DOHH2 (cell line): Measurements from ENCODE around the gene GEMIN7.

Experiments used
- H3F3A ChIP-seq: fragments of 200-600 bp; sonication (generic), shearing (Covaris generic); 2 replicates; pipeline ENCODE4 v1.6.0; 2016; ENCODE audit warnings: antibody characterized with exemption, mild to moderate bottlenecking; ENCODE audit not compliant: control insufficient read depth, insufficient read depth
- H3K27ac ChIP-seq: fragments of 200-600 bp; sonication (generic); 2 replicates; pipeline ENCODE4 v1.5.1; 2014; ENCODE audit warnings: low read depth, mild to moderate bottlenecking, low read length, moderate library complexity
- H3K27me3 ChIP-seq: fragments of 200-600 bp; sonication (generic); 2 replicates; pipeline ENCODE4 v1.6.1; 2014; ENCODE audit warnings: mild to moderate bottlenecking, low read length, mixed read lengths; ENCODE audit not compliant: control insufficient read depth
- H3K36me3 ChIP-seq: fragments of 200-600 bp; sonication (generic); 2 replicates; pipeline ENCODE4 v1.6.1; 2014; ENCODE audit warnings: mild to moderate bottlenecking, low read length, moderate library complexity, mixed read lengths; ENCODE audit not compliant: control insufficient read depth
- H3K4me1 ChIP-seq: fragments of 200-600 bp; sonication (generic); 2 replicates; pipeline ENCODE4 v1.6.1; 2014; ENCODE audit warnings: mild to moderate bottlenecking, low read length, mixed read lengths; ENCODE audit not compliant: control insufficient read depth
- H3K4me2 ChIP-seq: fragments of 200-600 bp; sonication (generic); 2 replicates; pipeline ENCODE4 v1.6.0; 2014; ENCODE audit warnings: mild to moderate bottlenecking, low read length, moderate library complexity
- H3K4me3 ChIP-seq: fragments of 200-600 bp; sonication (generic); 2 replicates; pipeline ENCODE4 v1.5.1; 2014; ENCODE audit warnings: mild to moderate bottlenecking, low read length, mixed read lengths
- H3K79me2 ChIP-seq: fragments of 200-600 bp; sonication (generic); 2 replicates; pipeline ENCODE4 v1.6.1; 2014; ENCODE audit warnings: mild to moderate bottlenecking, low read length, mixed read lengths; ENCODE audit not compliant: control insufficient read depth
- H3K9me2 ChIP-seq: fragments of 200-600 bp; sonication (generic); replicated peaks from 2 replicates; pipeline ENCODE4 v1.6.1; 2014; ENCODE audit warnings: mild to moderate bottlenecking, low read length, mixed read lengths; ENCODE audit not compliant: control insufficient read depth
- H3K9me3 ChIP-seq: fragments of 200-600 bp; sonication (generic); 2 replicates; pipeline ENCODE4 v1.6.1; 2014; ENCODE audit warnings: antibody characterized with exemption, low read length, mixed read lengths; ENCODE audit not compliant: control insufficient read depth, insufficient read depth
- H4K20me1 ChIP-seq: fragments of 200-600 bp; sonication (generic); 2 replicates; pipeline ENCODE4 v1.6.0; 2014; ENCODE audit warnings: low read depth, mild to moderate bottlenecking, antibody characterized with exemption, low read length, moderate library complexity; ENCODE audit not compliant: control insufficient read depth, insufficient read depth
- EZH2phosphoT487 ChIP-seq: fragments of 200-600 bp; sonication (generic); IDR thresholded peaks from 2 replicates; pipeline ENCODE4 v1.6.1; 2017; ENCODE audit warnings: borderline replicate concordance, mild to moderate bottlenecking, antibody characterized with exemption, low read length, moderate library complexity, mixed read lengths
- TF ChIP-seq, protein P1 (sequence below): fragments of 200-600 bp; sonication (generic); IDR thresholded peaks from one replicate; pipeline ENCODE4 v1.5.1; 2014; ENCODE audit warnings: antibody characterized with exemption, mild to moderate bottlenecking, low read depth, low read length; ENCODE audit not compliant: poor library complexity, severe bottlenecking

Gene GEMIN7

DNA sequence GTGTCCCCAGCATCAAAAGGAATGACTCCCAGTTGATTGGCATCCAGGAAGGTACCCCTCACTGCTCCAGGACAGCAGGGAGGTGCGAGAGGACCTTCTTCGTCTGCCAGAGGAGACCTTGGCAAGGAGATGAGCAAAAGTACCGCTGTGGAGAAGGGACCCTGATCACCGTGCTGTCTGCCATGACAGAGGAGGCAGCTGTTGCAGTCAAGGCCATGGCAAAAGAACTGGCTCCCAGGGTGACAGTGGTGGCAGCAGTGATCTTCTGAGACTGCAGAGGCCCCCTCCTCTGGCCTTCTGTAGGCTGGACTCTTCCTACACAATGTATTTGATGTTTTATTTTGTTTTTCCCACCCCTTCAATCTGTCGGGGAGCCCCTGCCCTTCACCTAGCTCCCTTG is 49.7 kb downstream of the GEMIN7 start:
- H3K36me3 ChIP-seq: no peaks in the 10 kb centered on the region
- TF ChIP-seq EZH2phosphoT487: no peak
- TF ChIP-seq, protein P1, sequence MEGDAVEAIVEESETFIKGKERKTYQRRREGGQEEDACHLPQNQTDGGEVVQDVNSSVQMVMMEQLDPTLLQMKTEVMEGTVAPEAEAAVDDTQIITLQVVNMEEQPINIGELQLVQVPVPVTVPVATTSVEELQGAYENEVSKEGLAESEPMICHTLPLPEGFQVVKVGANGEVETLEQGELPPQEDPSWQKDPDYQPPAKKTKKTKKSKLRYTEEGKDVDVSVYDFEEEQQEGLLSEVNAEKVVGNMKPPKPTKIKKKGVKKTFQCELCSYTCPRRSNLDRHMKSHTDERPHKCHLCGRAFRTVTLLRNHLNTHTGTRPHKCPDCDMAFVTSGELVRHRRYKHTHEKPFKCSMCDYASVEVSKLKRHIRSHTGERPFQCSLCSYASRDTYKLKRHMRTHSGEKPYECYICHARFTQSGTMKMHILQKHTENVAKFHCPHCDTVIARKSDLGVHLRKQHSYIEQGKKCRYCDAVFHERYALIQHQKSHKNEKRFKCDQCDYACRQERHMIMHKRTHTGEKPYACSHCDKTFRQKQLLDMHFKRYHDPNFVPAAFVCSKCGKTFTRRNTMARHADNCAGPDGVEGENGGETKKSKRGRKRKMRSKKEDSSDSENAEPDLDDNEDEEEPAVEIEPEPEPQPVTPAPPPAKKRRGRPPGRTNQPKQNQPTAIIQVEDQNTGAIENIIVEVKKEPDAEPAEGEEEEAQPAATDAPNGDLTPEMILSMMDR: no peak
- H3K4me1 ChIP-seq: peaks cover 29% of the 10 kb centered on the region
- H3K9me3 ChIP-seq: no peaks in the 10 kb centered on the region
- no peak overlapping the region for H3K27ac ChIP-seq
- H3K4me3 ChIP-seq: no peak overlapping the region
- H4K20me1 ChIP-seq: peaks cover 13% of the 10 kb centered on the region
- H3K9me2 ChIP-seq: no peaks in the 10 kb centered on the region
- no peaks in the 10 kb centered on the region for H3K27me3 ChIP-seq
- H3K4me2 ChIP-seq: no peak overlapping the region
- peaks cover 86% of the 10 kb centered on the region for H3K79me2 ChIP-seq
- peaks cover 5% of the 10 kb centered on the region for H3F3A ChIP-seq

DNA sequence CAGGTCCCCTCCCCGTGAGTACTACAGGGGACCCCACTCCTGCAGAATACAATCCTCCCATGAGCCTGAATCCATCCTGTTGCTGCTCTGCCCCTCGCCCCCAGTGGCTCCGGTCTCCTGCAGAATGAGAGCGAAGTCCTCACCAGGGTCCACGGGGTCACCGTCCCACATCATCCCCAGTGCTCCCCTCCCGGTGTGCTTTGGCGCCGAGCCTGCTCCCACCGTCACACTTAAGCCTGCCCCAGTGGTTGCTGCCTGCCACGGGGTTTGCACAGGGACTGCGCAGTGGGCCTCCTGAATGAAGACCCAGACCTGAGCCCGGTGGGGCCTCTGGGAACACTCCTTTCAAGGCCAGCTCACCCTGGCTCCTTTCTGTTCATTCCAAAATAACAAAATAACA is 51.2 kb downstream of the GEMIN7 start:
- Histone ChIP-seq H3K4me3 (no peak overlapping the region), H3K27ac (no peak overlapping the region), H3K36me3 (no peaks in the 10 kb centered on the region), H3K9me3 (no peaks in the 10 kb centered on the region), H3F3A (peaks cover 14% of the 10 kb centered on the region), H3K9me2 (no peaks in the 10 kb centered on the region), H4K20me1 (peaks cover 13% of the 10 kb centered on the region), H3K4me2 (no peak overlapping the region), H3K79me2 (peaks cover 86% of the 10 kb centered on the region), H3K4me1 (peaks cover 44% of the 10 kb centered on the region), H3K27me3 (no peaks in the 10 kb centered on the region)
- no peak for TF ChIP-seq EZH2phosphoT487
- TF ChIP-seq, protein P1: no peak

DNA sequence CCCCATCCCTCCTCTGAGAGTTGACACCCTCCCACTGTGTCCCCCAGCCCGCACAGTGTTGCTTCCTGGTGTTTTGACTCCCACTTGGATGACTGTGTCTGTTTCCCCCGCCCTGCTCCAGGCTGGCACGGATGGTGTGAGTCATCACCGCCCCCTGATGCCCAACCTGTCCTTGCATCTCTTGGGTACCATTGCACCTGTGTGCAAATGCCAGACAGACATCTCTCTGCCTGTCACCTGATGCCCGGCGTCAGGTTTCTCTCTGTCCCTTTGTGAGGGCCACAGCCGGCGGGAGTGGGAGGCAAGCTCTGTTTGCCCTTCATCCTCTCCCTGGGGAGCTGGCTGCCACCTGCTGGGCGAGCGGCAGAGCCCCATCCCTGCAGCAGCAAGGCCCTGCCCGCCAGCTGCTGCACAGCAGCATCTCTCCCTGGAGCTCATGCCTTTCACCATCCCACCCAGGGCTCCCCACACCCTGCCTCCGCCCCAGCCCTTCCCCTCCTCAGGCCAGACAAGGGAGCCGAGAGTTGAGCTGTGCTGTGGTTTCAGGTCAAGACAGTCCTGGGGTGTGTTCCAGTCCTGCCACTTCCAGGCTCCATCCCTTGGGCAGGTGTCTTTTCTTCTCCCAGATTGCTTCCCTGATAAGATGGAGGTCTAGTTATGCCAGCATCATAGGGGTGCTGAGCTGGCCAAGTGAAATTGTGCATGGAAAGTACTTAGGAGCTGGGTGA is 52.0 kb downstream of the GEMIN7 start:
- Histone ChIP-seq H3K4me2 (0 out of 2 replicates have a peak overlapping the region, but pooled peaks have one; percentile 1), H3K27me3 (no peaks in the 10 kb centered on the region), H3F3A (peaks cover 14% of the 10 kb centered on the region), H3K4me1 (peaks cover 46% of the 10 kb centered on the region), H4K20me1 (peaks cover 8% of the 10 kb centered on the region; the same call in 1 of the 2 replicates), H3K79me2 (peaks cover 86% of the 10 kb centered on the region), H3K36me3 (no peaks in the 10 kb centered on the region), H3K9me3 (no peaks in the 10 kb centered on the region), H3K9me2 (no peaks in the 10 kb centered on the region), H3K27ac (no peak overlapping the region), H3K4me3 (no peak overlapping the region)
- TF ChIP-seq, protein P1: peak; percentile 64
- no peak for TF ChIP-seq EZH2phosphoT487
